WTC11 (cell line): ENCODE measurements around the gene ERF. TPM values are rescaled to one million over a fixed set of nuclear protein-coding genes. Genes with fewer than 3 reads are reported as not detected.

Experiments used
- ATAC-seq: fragments of 200-7000 bp; cut with Tn5 transposase; 2 replicates; pipeline ENCODE4 v1.10.0; 2021; ENCODE audit warnings: mild to moderate bottlenecking, moderate library complexity
- CTCF ChIA-PET: fragments of 300-600 bp; sonication (Branson Sonifier 250); formaldehyde crosslinking; loops from one replicate; lab custom pipeline; 2021; ENCODE audit warnings: antibody characterized with exemption; lab: Charles Lee
- POLR2A ChIA-PET: fragments of 350-600 bp; sonication (Branson Sonifier 250); formaldehyde crosslinking; loops from one replicate; lab custom pipeline; 2021; ENCODE audit warnings: antibody characterized with exemption; lab: Charles Lee
- DNase-seq: peaks from one replicate; pipeline ENCODE4 v3.0.0; 2021; ENCODE audit warnings: low spot score
- H3K27ac Mint-ChIP-seq: 2 replicates; pipeline ENCODE4 v1.8.0; 2021; ENCODE audit warnings: mixed read lengths
- H3K27me3 Mint-ChIP-seq: 2 replicates; pipeline ENCODE4 v1.8.0; 2021; ENCODE audit warnings: low read depth, mild to moderate bottlenecking, moderate library complexity, mixed read lengths
- H3K36me3 Mint-ChIP-seq: 2 replicates; pipeline ENCODE4 v1.8.0; 2021; ENCODE audit warnings: mixed read lengths
- H3K4me1 Mint-ChIP-seq: 2 replicates; pipeline ENCODE4 v1.8.0; 2022; ENCODE audit warnings: mixed read lengths
- H3K4me3 Mint-ChIP-seq: 2 replicates; pipeline ENCODE4 v1.8.0; 2021; ENCODE audit warnings: mild to moderate bottlenecking, moderate library complexity, mixed read lengths
- H3K9me3 Mint-ChIP-seq: 2 replicates; pipeline ENCODE4 v1.8.0; 2021; ENCODE audit warnings: mixed read lengths
- ETV6 ChIP-seq: sonication (generic); formaldehyde crosslinking; IDR thresholded peaks from 2 replicates; pipeline ENCODE4 v1.8.1; 2022; ENCODE audit warnings: mild to moderate bottlenecking, missing genetic modification reagents
- GRHL2 ChIP-seq: fragments of 250-450 bp; sonication (Bioruptor Pico); IDR thresholded peaks from 2 replicates; pipeline ENCODE4 v1.8.0; 2022; ENCODE audit warnings: mild to moderate bottlenecking, moderate library complexity; ENCODE audit not compliant: insufficient replicate concordance, severe bottlenecking
- NFE2L1 ChIP-seq: sonication (generic); formaldehyde crosslinking; IDR thresholded peaks from 2 replicates; pipeline ENCODE4 v1.8.1; 2023; ENCODE audit warnings: missing genetic modification reagents
- NFYB ChIP-seq: sonication (generic); formaldehyde crosslinking; conservative IDR thresholded peaks from 2 replicates; pipeline ENCODE4 v1.8.0; 2022; ENCODE audit warnings: low read depth, missing genetic modification reagents
- NR1H2 ChIP-seq: sonication (generic); formaldehyde crosslinking; IDR thresholded peaks from 2 replicates; pipeline ENCODE4 v1.9.0; 2021; ENCODE audit warnings: mild to moderate bottlenecking, moderate library complexity, missing genetic modification reagents
- RELA ChIP-seq: sonication (generic); formaldehyde crosslinking; IDR thresholded peaks from 2 replicates; pipeline ENCODE4 v1.8.1; 2022; ENCODE audit warnings: missing genetic modification reagents, mild to moderate bottlenecking, borderline replicate concordance
- RORB ChIP-seq: fragments of 250-450 bp; sonication (Bioruptor Pico); IDR thresholded peaks from 2 replicates; pipeline ENCODE4 v1.9.0; 2021; ENCODE audit warnings: mild to moderate bottlenecking
- SMAD3 ChIP-seq: sonication (generic); formaldehyde crosslinking; IDR thresholded peaks from 2 replicates; pipeline ENCODE4 v1.8.0; 2022; ENCODE audit warnings: missing genetic modification reagents, mild to moderate bottlenecking, borderline replicate concordance
- TEAD1 ChIP-seq: sonication (generic); formaldehyde crosslinking; IDR thresholded peaks from 2 replicates; pipeline ENCODE4 v1.8.0; 2022; ENCODE audit warnings: mild to moderate bottlenecking, missing genetic modification reagents
- TP53 ChIP-seq: sonication (generic); formaldehyde crosslinking; IDR thresholded peaks from 2 replicates; pipeline ENCODE4 v1.8.1; 2023; ENCODE audit warnings: mild to moderate bottlenecking, missing genetic modification reagents
- ZNF396 ChIP-seq: fragments of 250-450 bp; sonication (Bioruptor Pico); IDR thresholded peaks from 2 replicates; pipeline ENCODE4 v1.8.0; 2021; ENCODE audit warnings: mild to moderate bottlenecking, moderate library complexity, borderline replicate concordance
- total RNA-seq: library from RNA; stranded (reverse); gene quantifications from 3 replicates; pipeline ENCODE4 v1.2.3, GENCODE V29; 2021
- TF ChIP-seq, protein P1 (sequence below): sonication (generic); formaldehyde crosslinking; IDR thresholded peaks from 2 replicates; pipeline ENCODE4 v1.8.1; 2023; ENCODE audit warnings: mild to moderate bottlenecking, missing genetic modification reagents, moderate library complexity
- TF ChIP-seq, protein P2 (sequence below): fragments of 250-450 bp; sonication (Bioruptor Pico); IDR thresholded peaks from 2 replicates; pipeline ENCODE4 v1.9.0; 2021; ENCODE audit warnings: mild to moderate bottlenecking
- TF ChIP-seq, protein P3 (sequence below): sonication (generic); formaldehyde crosslinking; IDR thresholded peaks from 2 replicates; pipeline ENCODE4 v1.8.0; 2022; ENCODE audit warnings: mild to moderate bottlenecking, missing genetic modification reagents
- TF ChIP-seq, protein P4 (sequence below): sonication (generic); formaldehyde crosslinking; IDR thresholded peaks from 2 replicates; pipeline ENCODE4 v1.8.1; 2022; ENCODE audit warnings: missing genetic modification reagents, borderline replicate concordance

ERF gene
- total RNA-seq, 1 experiment from 2014 or later: 65.9 TPM

DNA sequence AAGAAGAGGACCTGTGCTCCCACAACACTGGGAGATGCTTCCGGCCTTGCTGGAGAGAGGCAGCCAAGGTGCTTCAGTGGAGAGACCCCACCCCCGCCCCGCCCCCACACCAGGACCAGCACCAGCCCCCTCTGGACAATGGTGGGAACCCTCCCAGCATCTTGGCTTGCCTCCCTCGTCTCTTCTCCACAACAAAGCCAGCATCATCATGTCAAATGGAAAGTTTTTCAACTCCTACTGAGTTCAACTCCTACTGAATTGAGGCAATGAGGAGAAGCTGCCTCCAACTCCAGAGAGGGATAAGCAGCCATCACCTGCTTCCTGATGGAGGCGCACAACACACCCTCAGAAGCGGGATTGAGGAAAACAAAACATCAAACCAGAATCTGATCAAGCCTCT is 50.3 kb downstream of the ERF start:
- Mint-ChIP-seq H3K4me1 (peaks cover 23% of the 10 kb centered on the region), H3K27ac (peak overlapping the region; percentile 94), H3K9me3 (no peaks in the 10 kb centered on the region), H3K4me3 (peak overlapping the region; percentile 17; the same call in 1 of the 2 replicates), H3K27me3 (no peaks in the 10 kb centered on the region), H3K36me3 (peaks cover 77% of the 10 kb centered on the region)
- ATAC-seq (peak; percentile 71), DNase-seq (no peak)
- CTCF ChIA-PET: no interaction called here
- POLR2A ChIA-PET: no interaction called here
- TF ChIP-seq ETV6 (CRISPR knock-in tag) (no peak), TEAD1 (CRISPR knock-in tag) (no peak), TP53 (CRISPR knock-in tag) (no peak), RORB (CRISPR knock-in tag) (no peak), NR1H2 (CRISPR knock-in tag) (no peak)

DNA sequence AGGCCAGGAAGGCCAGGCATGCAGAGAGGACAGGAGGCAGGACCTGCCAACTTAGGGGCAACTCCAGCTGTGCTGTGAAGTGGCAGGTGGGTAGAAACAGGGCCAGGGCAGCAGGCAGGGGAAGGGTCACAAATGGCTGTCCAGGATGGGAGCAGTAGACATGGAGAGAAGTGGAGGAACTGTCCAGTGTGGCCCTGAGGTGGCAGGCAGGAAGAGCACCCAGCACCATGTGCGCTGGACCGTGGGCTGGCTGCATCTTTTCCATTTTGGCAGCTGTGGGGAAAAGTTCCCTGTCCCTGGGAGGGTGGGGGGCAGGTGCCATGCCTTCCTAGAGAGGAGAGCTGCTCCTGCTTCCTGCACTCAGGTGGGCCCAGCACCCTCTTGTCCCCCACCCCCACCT is 51.2 kb downstream of the ERF start:
- Mint-ChIP-seq H3K27me3 (no peaks in the 10 kb centered on the region), H3K36me3 (peaks cover 77% of the 10 kb centered on the region), H3K4me3 (no peak overlapping the region), H3K27ac (no peak overlapping the region), H3K9me3 (no peaks in the 10 kb centered on the region), H3K4me1 (peaks cover 29% of the 10 kb centered on the region)
- TF ChIP-seq ZNF396 (CRISPR knock-in tag): no peak
- TF ChIP-seq, protein P1, sequence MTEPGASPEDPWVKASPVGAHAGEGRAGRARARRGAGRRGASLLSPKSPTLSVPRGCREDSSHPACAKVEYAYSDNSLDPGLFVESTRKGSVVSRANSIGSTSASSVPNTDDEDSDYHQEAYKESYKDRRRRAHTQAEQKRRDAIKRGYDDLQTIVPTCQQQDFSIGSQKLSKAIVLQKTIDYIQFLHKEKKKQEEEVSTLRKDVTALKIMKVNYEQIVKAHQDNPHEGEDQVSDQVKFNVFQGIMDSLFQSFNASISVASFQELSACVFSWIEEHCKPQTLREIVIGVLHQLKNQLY (CRISPR knock-in tag): no peak
- ChIA-PET POLR2A (no interaction called here), CTCF (interaction anchor here (0.5 kb wide), 1 partner anchor 868 kb away, joined by 3 read pairs; no protein-coding TSS in a partner anchor)
- no peak for ATAC-seq
- no peak for DNase-seq

DNA sequence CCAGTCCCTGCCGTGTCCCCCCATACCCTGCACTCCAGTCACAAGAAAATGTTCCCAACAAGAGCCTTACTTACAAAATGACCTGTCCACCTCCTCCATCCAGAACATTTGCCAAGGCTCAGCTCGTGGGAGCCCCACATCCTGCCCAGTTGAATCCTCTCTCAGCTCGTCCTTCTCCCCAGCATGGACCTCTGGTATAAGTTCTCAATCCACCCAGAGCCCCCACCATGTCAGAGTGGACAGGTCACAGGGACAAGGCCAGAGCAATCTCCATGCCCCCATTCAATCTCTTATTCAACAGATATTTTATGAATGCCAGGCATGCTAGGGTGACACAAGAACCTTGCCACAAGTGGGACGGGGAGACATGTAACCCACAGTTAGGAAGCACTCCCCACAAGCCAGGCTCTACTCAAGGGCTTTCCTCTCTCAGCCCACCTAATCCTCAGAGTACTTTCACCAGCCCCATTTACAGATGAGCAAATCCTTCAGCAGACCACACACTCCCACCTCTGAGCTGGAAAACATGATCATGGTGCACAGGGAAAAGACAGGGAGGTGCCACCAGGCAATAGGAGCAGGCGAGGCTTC is 52.5 kb downstream of the ERF start:
- DNase-seq: no peak
- no peak for ATAC-seq
- Mint-ChIP-seq H3K9me3 (no peaks in the 10 kb centered on the region), H3K4me3 (no peak overlapping the region), H3K27ac (peak overlapping the region; percentile 77; the same call in 1 of the 2 replicates), H3K4me1 (peaks cover 34% of the 10 kb centered on the region), H3K27me3 (no peaks in the 10 kb centered on the region), H3K36me3 (peaks cover 76% of the 10 kb centered on the region)
- TF ChIP-seq SMAD3 (CRISPR knock-in tag): no peak
- TF ChIP-seq, protein P2, sequence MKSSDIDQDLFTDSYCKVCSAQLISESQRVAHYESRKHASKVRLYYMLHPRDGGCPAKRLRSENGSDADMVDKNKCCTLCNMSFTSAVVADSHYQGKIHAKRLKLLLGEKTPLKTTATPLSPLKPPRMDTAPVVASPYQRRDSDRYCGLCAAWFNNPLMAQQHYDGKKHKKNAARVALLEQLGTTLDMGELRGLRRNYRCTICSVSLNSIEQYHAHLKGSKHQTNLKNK: no peak
- no peak for TF ChIP-seq NFYB (CRISPR knock-in tag)
- TF ChIP-seq NFE2L1 (CRISPR knock-in tag): no peak
- no peak for TF ChIP-seq RELA (CRISPR knock-in tag)
- TF ChIP-seq, protein P3, sequence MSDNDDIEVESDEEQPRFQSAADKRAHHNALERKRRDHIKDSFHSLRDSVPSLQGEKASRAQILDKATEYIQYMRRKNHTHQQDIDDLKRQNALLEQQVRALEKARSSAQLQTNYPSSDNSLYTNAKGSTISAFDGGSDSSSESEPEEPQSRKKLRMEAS: no peak
- TF ChIP-seq, protein P4, sequence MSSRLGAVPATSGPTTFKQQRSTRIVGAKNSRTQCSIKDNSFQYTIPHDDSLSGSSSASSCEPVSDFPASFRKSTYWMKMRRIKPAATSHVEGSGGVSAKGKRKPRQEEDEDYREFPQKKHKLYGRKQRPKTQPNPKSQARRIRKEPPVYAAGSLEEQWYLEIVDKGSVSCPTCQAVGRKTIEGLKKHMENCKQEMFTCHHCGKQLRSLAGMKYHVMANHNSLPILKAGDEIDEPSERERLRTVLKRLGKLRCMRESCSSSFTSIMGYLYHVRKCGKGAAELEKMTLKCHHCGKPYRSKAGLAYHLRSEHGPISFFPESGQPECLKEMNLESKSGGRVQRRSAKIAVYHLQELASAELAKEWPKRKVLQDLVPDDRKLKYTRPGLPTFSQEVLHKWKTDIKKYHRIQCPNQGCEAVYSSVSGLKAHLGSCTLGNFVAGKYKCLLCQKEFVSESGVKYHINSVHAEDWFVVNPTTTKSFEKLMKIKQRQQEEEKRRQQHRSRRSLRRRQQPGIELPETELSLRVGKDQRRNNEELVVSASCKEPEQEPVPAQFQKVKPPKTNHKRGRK: no peak
- no peak for TF ChIP-seq GRHL2 (CRISPR knock-in tag)
- ChIA-PET POLR2A (interaction anchor here (0.8 kb wide), 1 partner anchor 89 kb away, joined by 3 read pairs; no protein-coding TSS in a partner anchor), CTCF (interaction anchor here (0.5 kb wide), 1 partner anchor 28 kb away, joined by 3 read pairs; no protein-coding TSS in a partner anchor)
